Omental fat pad (tissue), 4 donors: Measurements from ENCODE around the gene DLGAP1. TPM values are rescaled to one million over a fixed set of nuclear protein-coding genes. Genes with fewer than 3 reads are reported as not detected.

Experiments used
- ATAC-seq: fragments of 150-250 bp; one replicate; pipeline ENCODE4 v1.9.1; 2016; ENCODE audit warnings: mild to moderate bottlenecking, moderate library complexity; ENCODE audit not compliant: low FRiP score
- DNase-seq: peaks from one replicate; pipeline ENCODE4 v3.0.0-alpha.2; 2019; ENCODE audit warnings: low spot score
- total RNA-seq, 4 donors: library from RNA; depleted of rRNA; stranded (reverse); fragments of >200 nt; gene quantifications; one replicate each; pipeline ENCODE4 v1.1.0, GENCODE V29; 2016
- TF ChIP-seq, protein P1 (sequence below), 3 donors: fragments of 450-650 bp; IDR thresholded peaks; one replicate each; pipeline ENCODE4 v1.5.1; 2016 to 2017; ENCODE audit warnings: antibody characterized with exemption in 3 of 3, mild to moderate bottlenecking in 3 of 3, moderate library complexity in 2 of 3

The DLGAP1 gene
- total RNA-seq, 4 donors from 2014 or later: 1.5 to 8.0 (median 5.4) TPM

DNA sequence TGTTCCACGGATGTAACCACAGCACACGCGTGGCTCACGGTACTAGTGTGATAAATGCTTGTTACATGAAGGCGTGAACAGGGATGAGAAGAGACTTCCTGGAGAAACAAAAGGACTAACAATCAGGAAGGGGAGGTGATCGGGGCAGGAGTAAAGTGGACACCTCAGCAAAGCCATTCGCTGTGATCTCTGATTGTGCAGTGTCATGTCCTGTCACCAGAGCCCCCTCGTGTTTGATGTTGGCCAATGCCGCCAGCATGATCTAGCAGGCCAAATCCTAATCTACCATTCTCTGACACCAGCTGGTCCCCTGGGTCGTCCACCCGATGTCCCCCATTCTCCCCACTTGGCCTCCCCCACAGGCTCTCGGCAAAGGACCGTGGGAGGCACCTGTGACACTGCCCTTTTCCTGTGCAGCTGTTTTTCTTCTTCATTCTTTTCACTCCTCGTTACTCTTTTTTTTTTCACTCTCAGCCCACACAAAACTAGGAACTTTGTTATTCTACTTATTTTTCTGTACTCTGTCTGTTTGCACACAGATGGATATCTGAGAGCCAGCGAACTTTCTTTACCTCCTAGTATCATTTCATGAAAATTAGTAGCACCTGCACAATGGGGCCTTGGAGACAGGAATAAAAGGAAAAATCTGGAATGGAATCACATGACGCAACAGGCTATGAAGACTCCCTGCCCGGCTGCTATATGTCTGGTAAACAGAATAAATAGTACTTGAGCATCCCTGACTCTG lies 858.3 kb downstream of the DLGAP1 start:
- ATAC-seq: no peak
- TF ChIP-seq, protein P1, sequence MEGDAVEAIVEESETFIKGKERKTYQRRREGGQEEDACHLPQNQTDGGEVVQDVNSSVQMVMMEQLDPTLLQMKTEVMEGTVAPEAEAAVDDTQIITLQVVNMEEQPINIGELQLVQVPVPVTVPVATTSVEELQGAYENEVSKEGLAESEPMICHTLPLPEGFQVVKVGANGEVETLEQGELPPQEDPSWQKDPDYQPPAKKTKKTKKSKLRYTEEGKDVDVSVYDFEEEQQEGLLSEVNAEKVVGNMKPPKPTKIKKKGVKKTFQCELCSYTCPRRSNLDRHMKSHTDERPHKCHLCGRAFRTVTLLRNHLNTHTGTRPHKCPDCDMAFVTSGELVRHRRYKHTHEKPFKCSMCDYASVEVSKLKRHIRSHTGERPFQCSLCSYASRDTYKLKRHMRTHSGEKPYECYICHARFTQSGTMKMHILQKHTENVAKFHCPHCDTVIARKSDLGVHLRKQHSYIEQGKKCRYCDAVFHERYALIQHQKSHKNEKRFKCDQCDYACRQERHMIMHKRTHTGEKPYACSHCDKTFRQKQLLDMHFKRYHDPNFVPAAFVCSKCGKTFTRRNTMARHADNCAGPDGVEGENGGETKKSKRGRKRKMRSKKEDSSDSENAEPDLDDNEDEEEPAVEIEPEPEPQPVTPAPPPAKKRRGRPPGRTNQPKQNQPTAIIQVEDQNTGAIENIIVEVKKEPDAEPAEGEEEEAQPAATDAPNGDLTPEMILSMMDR (IDR thresholded peaks at IDR 0.05): no peak
- DNase-seq: no peak

DNA sequence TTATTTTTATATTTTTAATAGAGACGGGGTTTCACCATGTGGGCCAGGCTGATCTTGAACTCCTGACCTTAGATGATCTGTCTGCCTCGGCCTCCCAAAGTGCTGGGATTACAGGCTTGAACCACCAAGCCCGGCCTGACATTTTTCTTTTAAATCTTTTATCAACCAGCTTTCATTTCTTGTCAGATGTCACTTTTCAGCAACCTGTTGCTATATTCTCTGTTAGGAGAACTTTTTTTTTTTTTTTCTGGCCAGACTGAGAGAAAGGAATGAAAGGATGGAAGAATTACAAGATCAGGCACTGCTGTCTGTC lies 858.8 kb downstream of the DLGAP1 start:
- TF ChIP-seq, protein P1 (IDR thresholded peaks at IDR 0.05): no peak
- ATAC-seq: no peak

DNA sequence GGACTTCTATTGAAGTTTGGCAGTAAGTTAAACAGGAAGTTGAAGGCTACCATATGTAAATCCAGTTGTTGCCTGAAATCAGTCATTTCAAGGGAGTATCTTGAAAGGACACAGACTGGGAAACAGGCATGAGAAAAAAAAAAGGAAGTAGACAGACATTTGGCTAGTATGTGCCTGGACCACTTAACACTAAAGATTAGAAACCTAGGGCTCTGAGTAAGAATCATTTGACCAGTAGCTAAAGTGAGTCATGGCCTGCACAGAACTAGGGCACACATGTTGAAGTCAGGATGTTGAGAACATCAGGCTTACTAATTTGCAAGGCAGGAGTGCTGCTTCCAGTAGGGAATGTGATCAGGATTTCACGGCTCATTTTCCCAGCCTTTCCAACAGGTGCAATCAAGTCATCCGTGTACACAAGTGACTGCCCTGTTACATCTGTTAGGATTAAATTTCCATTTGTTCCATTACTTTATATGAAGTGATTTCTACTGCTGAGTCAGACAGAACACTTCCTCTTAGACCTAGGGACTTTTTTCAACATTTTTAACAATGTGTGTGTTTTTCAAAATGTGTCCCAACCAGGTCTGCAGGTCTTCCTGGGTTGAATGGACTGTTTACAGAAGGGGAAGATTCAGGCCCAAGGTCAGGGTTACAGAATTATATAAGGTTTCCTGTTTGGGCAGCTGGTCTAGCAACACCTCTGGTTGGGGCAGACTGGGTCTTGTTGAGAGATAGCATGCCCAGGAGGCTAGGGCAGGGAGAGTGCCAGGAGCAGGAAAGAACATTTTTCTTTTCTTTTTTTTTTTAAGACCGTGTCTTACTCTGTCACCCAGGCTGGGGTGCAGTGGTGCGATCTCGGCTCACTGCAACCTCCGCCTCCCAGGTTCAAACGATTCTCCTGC lies 859.5 kb downstream of the DLGAP1 start:
- TF ChIP-seq, protein P1 (IDR thresholded peaks at IDR 0.05): no peak
- DNase-seq: no peak
- ATAC-seq: peak; percentile 77

More for the DNA sequence above, 858.8 kb downstream of the DLGAP1 start:
- DNase-seq: no peak

- TF ChIP-seq, protein P1 (IDR thresholded peaks at IDR 0.05): no peak
- DNase-seq: no peak
- ATAC-seq: peak; percentile 2
These were observed 860.2 kb downstream of the DLGAP1 start for GRCh38 chr18:3594760-3595368.

DNA sequence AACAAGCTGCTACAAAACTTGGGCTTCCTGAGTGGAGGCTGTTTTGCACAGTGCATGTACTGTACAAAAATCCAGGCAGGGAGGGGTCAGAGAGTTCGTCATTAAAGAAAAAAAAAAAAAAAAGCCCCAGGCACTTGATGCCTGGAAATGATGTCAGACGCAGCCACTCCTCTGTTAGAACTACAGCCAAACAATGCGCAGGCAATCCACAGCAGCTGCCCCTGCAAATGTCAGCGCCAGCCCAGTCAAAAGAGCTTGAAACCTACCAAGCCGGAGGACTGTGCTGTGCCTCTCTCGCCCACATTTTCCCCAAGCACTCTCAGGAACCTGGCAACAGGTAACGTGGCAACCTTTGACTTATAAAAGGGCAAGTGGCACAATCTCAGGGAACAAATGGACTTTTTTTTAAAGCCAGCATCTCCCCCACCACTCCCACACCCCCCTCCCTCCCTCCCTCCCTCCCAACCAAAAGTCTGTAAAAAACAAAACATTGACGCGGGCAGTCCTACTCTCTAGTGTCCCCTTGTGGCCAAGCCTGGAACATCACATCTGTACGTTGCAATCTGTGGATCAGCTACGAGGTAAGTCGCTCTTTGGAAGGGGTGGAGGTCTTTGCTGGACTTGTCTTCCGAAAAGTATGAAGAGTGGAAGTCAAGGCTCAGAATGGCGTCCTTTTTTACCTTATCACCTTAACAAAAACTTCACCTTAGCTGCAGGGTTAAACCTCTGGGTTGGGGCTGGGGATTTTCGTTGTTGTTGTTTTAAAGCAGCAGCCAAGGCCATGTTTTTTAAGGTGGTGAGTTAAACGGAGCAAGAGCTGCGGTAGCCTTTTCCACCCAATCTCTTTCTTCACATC lies 861.0 kb downstream of the DLGAP1 start:
- TF ChIP-seq, protein P1 (IDR thresholded peaks at IDR 0.05): peak in 1 of 3 donors; percentile 53
- DNase-seq (peak; percentile 94), ATAC-seq (peak; percentile 79)

DNA sequence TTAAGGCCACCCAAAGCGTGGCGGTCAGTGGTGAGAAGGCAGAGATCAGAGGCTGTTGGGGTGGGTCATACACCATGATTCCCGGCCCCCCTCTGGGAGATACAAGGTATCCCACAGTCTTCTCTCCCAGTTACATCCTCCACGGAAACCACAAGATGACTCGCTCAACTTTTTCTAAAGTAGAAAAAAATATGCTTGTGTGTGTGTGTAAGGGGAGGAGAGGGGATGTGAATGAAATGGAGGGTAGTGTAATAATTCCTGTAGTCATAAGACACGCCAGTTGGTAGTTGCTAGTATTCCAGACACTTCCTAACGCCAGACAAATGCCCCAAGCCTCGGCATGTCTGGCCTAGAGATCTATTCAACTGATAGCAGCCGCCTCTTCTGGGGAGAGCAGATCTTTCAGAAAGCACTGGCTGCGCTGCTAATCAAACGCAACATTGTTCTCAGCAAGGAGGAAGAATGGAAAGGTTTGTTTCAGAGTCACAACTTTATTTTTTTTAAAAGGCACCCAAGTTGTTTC lies 861.7 kb downstream of the DLGAP1 start:
- DNase-seq (no peak), ATAC-seq (peak; percentile 7)
- TF ChIP-seq, protein P1 (IDR thresholded peaks at IDR 0.05): no peak
